AG04450 (cell line): ENCODE data around the gene TEKTIP1. TPM values are rescaled to one million over a fixed set of nuclear protein-coding genes. Genes with fewer than 3 reads are reported as not detected.

Experiments
- CTCF ChIA-PET: fragments of 300-600, 350-600 bp; formaldehyde crosslinking; extraction: SDS; loops from one replicate; lab custom pipeline; 2022; ENCODE audit warnings: antibody characterized with exemption, inconsistent platforms; lab: Charles Lee
- POLR2A ChIA-PET: fragments of 350-600 bp; formaldehyde crosslinking; extraction: SDS; loops from one replicate; lab custom pipeline; 2021; ENCODE audit warnings: antibody characterized with exemption, inconsistent platforms; lab: Yijun Ruan, JAX
- DNase-seq: peaks from one replicate; pipeline ENCODE4 v3.0.0-alpha.2; 2011; ENCODE audit warnings: low read depth, low spot score
- H3K27ac ChIP-seq: one replicate; pipeline ENCODE4 v1.5.1; 2012; ENCODE audit warnings: low read depth, low read length, control low read depth
- H3K27me3 ChIP-seq: one replicate; pipeline ENCODE4 v1.6.0; 2012; ENCODE audit warnings: low read length; ENCODE audit not compliant: control insufficient read depth, insufficient read depth
- H3K4me3 ChIP-seq: 2 replicates; pipeline ENCODE4 v1.5.1; 2011; ENCODE audit warnings: mild to moderate bottlenecking, low read depth, low read length, control low read depth
- H3K9me3 ChIP-seq: 2 replicates; pipeline ENCODE4 v1.5.1; 2012; ENCODE audit warnings: low read length; ENCODE audit not compliant: control insufficient read depth, insufficient read depth
- CTCF ChIP-seq: IDR thresholded peaks from 2 replicates; pipeline ENCODE4 v1.5.1; 2011; ENCODE audit warnings: low read depth, low read length, control low read depth, inconsistent platforms
- polyA plus RNA-seq: library from polyadenylated mRNA; depleted of rRNA; stranded (reverse); fragments of >200 nt; gene quantifications from 2 replicates; pipeline ENCODE4 v1.2.3, GENCODE V29; 2011

Gene TEKTIP1
- polyA plus RNA-seq, 1 experiment: not detected

GRCh38 chr19:3503036-3503572 lies 35.9 kb upstream of the TEKTIP1 start:
- H3K9me3 ChIP-seq: no peaks in the 10 kb centered on the region; the same call in 1 of the 2 replicates
- no peak for DNase-seq
- no peak overlapping the region for H3K27ac ChIP-seq
- no peaks in the 10 kb centered on the region for H3K27me3 ChIP-seq
- TF ChIP-seq CTCF: no peak
- H3K4me3 ChIP-seq: no peak overlapping the region
- ChIA-PET POLR2A (interaction anchor here (0.6 kb wide), 1 partner anchor 12 kb away, joined by 3 read pairs; no protein-coding TSS in a partner anchor), CTCF (interaction anchor here (0.8 kb wide), 1 partner anchor 200 kb away, joined by 3 read pairs; no protein-coding TSS in a partner anchor)

- TF ChIP-seq CTCF: no peak
- DNase-seq: no peak
- Histone ChIP-seq H3K27ac (no peak overlapping the region), H3K4me3 (no peak overlapping the region), H3K9me3 (no peaks in the 10 kb centered on the region; the same call in 1 of the 2 replicates), H3K27me3 (no peaks in the 10 kb centered on the region)
- POLR2A ChIA-PET: no interaction called here
- CTCF ChIA-PET: interaction anchor here (0.6 kb wide), 1 partner anchor 20 kb away, joined by 4 read pairs; no protein-coding TSS in a partner anchor
These were observed 34.2 kb upstream of the TEKTIP1 start for GRCh38 chr19:3504735-3505134.

GRCh38 chr19:3505598-3506383 lies 33.2 kb upstream of the TEKTIP1 start, which contains the start of gene FZR1:
FZR1 (plus strand) TSS chr19:3506311; CDS start chr19:3522990, 16,679 bp downstream.
- TF ChIP-seq CTCF: no peak
- DNase-seq: peak; percentile 95
- ChIA-PET CTCF (interaction anchor here (0.6 to 1.4 kb wide), 2 partner anchors 20 to 21 kb away, joined by 3 to 4 read pairs; no protein-coding TSS in a partner anchor), POLR2A (interaction anchor here (0.6 to 0.9 kb wide), 2 partner anchors 27 to 76 kb away, joined by 3 read pairs; no protein-coding TSS in a partner anchor)
- peak within 1 kb of the TSS; percentile 89 for H3K4me3 ChIP-seq
- no peak within 1 kb of the TSS for H3K27ac ChIP-seq
- H3K9me3 ChIP-seq: no peaks in the 10 kb centered on the region; the same call in 1 of the 2 replicates
- no peaks in the 10 kb centered on the region for H3K27me3 ChIP-seq

- no peak overlapping the region for H3K27ac ChIP-seq
- TF ChIP-seq CTCF: no peak
- no peaks in the 10 kb centered on the region for H3K27me3 ChIP-seq
- no peaks in the 10 kb centered on the region; the same call in 1 of the 2 replicates for H3K9me3 ChIP-seq
- ChIA-PET POLR2A (interaction anchor here (0.6 to 0.9 kb wide), 3 partner anchors 24 to 77 kb away, joined by 3 read pairs; partner anchors contain the start of gene SMIM44), CTCF (interaction anchor here (1.4 kb wide), 1 partner anchor 21 kb away, joined by 3 read pairs; no protein-coding TSS in a partner anchor)
- DNase-seq: no peak
- H3K4me3 ChIP-seq: peak overlapping the region; percentile 78
These were observed 32.3 kb upstream of the TEKTIP1 start for GRCh38 chr19:3506384-3507340.
